HEK293 (cell line): ENCODE results near the gene USF3.

Source experiments
- CTCF ChIA-PET: fragments of 350-600 bp; formaldehyde crosslinking; extraction: SDS; loops from one replicate; lab custom pipeline; 2021; ENCODE audit warnings: antibody characterized with exemption; lab: Yijun Ruan, JAX
- POLR2A ChIA-PET: fragments of 300-600 bp; formaldehyde crosslinking; extraction: SDS; loops from one replicate; lab custom pipeline; 2020; ENCODE audit warnings: antibody characterized with exemption, inconsistent platforms; lab: Yijun Ruan, JAX
- H3K27ac ChIP-seq: fragments of 200-500 bp; sonication (Bioruptor generic); 2 replicates; pipeline ENCODE4 v1.5.1; 2014; ENCODE audit warnings: low read depth, low read length, control low read depth, inconsistent platforms; ENCODE audit errors: extremely low read depth
- H3K36me3 ChIP-seq, 2 experiments: fragments of 200-500 bp in 1 of 2; sonication (Bioruptor generic) in 1 of 2; 1 replicate in 1 of 2; 2 replicates in 1 of 2; pipeline ENCODE4 v1.5.1; 2014 to 2017; ENCODE audit warnings: inconsistent platforms in 2 of 2, low read length in 2 of 2; ENCODE audit not compliant: control insufficient read depth in 2 of 2, insufficient read depth in 1 of 2
- H3K4me1 ChIP-seq: fragments of 200-500 bp; sonication (Bioruptor generic); 2 replicates; pipeline ENCODE4 v1.5.1; 2014; ENCODE audit warnings: mild to moderate bottlenecking, low read length, inconsistent platforms; ENCODE audit not compliant: control insufficient read depth, insufficient read depth
- H3K4me3 ChIP-seq: 2 replicates; pipeline ENCODE4 v1.5.1; 2011; ENCODE audit warnings: low read depth, mild to moderate bottlenecking, control low read depth, low read length, moderate library complexity
- H3K9me3 ChIP-seq: fragments of 200-500 bp; sonication (Bioruptor generic); 2 replicates; pipeline ENCODE4 v1.5.1; 2014; ENCODE audit warnings: low read depth, low read length, inconsistent platforms; ENCODE audit not compliant: control insufficient read depth, insufficient read depth
- BCL6B ChIP-seq: fragments of 450-650 bp; formaldehyde crosslinking; IDR thresholded peaks from 2 replicates; pipeline ENCODE4 v1.5.1; 2017; ENCODE audit warnings: missing biosample characterization, missing genetic modification characterization
- HOXA7 ChIP-seq: sonication (generic); formaldehyde crosslinking; IDR thresholded peaks from 2 replicates; pipeline ENCODE4 v1.8.1; 2022; ENCODE audit warnings: missing genetic modification reagents, borderline replicate concordance
- OSR2 ChIP-seq: fragments of 450-650 bp; formaldehyde crosslinking; IDR thresholded peaks from 2 replicates; pipeline ENCODE4 v1.5.1; 2016; ENCODE audit warnings: missing biosample characterization, missing genetic modification characterization
- SCRT2 ChIP-seq: fragments of 450-650 bp; formaldehyde crosslinking; IDR thresholded peaks from 2 replicates; pipeline ENCODE4 v1.5.1; 2016; ENCODE audit warnings: missing biosample characterization, missing genetic modification characterization
- SP3 ChIP-seq: fragments of 450-650 bp; formaldehyde crosslinking; IDR thresholded peaks from 2 replicates; pipeline ENCODE4 v1.5.1; 2016; ENCODE audit warnings: missing biosample characterization, missing genetic modification characterization
- ZBTB26 ChIP-seq: fragments of 450-650 bp; formaldehyde crosslinking; optimal IDR thresholded peaks from 2 replicates; pipeline ENCODE3; 2016; ENCODE audit warnings: missing biosample characterization, mild to moderate bottlenecking, missing genetic modification characterization
- ZEB2 ChIP-seq: fragments of 450-650 bp; formaldehyde crosslinking; IDR thresholded peaks from 2 replicates; pipeline ENCODE4 v1.5.1; 2016; ENCODE audit warnings: missing biosample characterization, missing genetic modification characterization
- ZNF214 ChIP-seq: fragments of 450-650 bp; formaldehyde crosslinking; IDR thresholded peaks from 2 replicates; pipeline ENCODE4 v1.5.1; 2017; ENCODE audit warnings: missing biosample characterization, mild to moderate bottlenecking, missing genetic modification characterization, borderline replicate concordance
- ZNF266 ChIP-seq: fragments of 450-650 bp; formaldehyde crosslinking; IDR thresholded peaks from 2 replicates; pipeline ENCODE4 v1.5.1; 2016; ENCODE audit warnings: missing biosample characterization, missing genetic modification characterization, low read depth
- ZNF324 ChIP-seq: fragments of 450-650 bp; formaldehyde crosslinking; IDR thresholded peaks from 2 replicates; pipeline ENCODE4 v1.5.1; 2016; ENCODE audit warnings: missing biosample characterization, missing genetic modification characterization
- ZNF37A ChIP-seq: fragments of 450-650 bp; IDR thresholded peaks from 2 replicates; pipeline ENCODE4 v1.5.1; 2018; ENCODE audit warnings: missing biosample characterization, missing genetic modification characterization
- ZNF416 ChIP-seq: fragments of 450-650 bp; formaldehyde crosslinking; IDR thresholded peaks from 2 replicates; pipeline ENCODE4 v1.5.1; 2016; ENCODE audit warnings: missing biosample characterization, missing genetic modification characterization
- ZNF426 ChIP-seq: fragments of 450-650 bp; formaldehyde crosslinking; IDR thresholded peaks from 2 replicates; pipeline ENCODE4 v1.5.1; 2017; ENCODE audit warnings: missing biosample characterization, missing genetic modification characterization, mild to moderate bottlenecking, inconsistent platforms, moderate library complexity
- ZNF48 ChIP-seq: fragments of 450-650 bp; formaldehyde crosslinking; IDR thresholded peaks from 2 replicates; pipeline ENCODE4 v1.5.1; 2016; ENCODE audit warnings: missing biosample characterization, missing genetic modification characterization
- ZNF518A ChIP-seq: fragments of 450-650 bp; formaldehyde crosslinking; conservative IDR thresholded peaks from 2 replicates; pipeline ENCODE4 v1.5.1; 2016; ENCODE audit warnings: low read depth, missing biosample characterization, missing genetic modification characterization
- ZNF549 ChIP-seq: fragments of 450-650 bp; IDR thresholded peaks from 2 replicates; pipeline ENCODE4 v1.5.1; 2018; ENCODE audit warnings: missing biosample characterization, missing genetic modification characterization, mild to moderate bottlenecking, inconsistent platforms, moderate library complexity
- ZNF600 ChIP-seq: fragments of 450-650 bp; formaldehyde crosslinking; IDR thresholded peaks from 2 replicates; pipeline ENCODE4 v1.5.1; 2016; ENCODE audit warnings: missing biosample characterization, missing genetic modification characterization
- ZNF677 ChIP-seq: fragments of 450-650 bp; IDR thresholded peaks from 2 replicates; pipeline ENCODE4 v1.5.0; 2018; ENCODE audit warnings: missing biosample characterization, mild to moderate bottlenecking, missing genetic modification characterization, moderate library complexity
- ZNF785 ChIP-seq: fragments of 450-650 bp; formaldehyde crosslinking; IDR thresholded peaks from 2 replicates; pipeline ENCODE4 v1.5.1; 2016; ENCODE audit warnings: missing biosample characterization, missing genetic modification characterization
- ZNF791 ChIP-seq: fragments of 450-650 bp; formaldehyde crosslinking; IDR thresholded peaks from 2 replicates; pipeline ENCODE4 v1.5.1; 2016; ENCODE audit warnings: missing biosample characterization, missing genetic modification characterization
- ZNF837 ChIP-seq: fragments of 450-650 bp; formaldehyde crosslinking; IDR thresholded peaks from 2 replicates; pipeline ENCODE4 v1.5.1; 2016; ENCODE audit warnings: missing biosample characterization, missing genetic modification characterization
- ZSCAN23 ChIP-seq: fragments of 450-650 bp; formaldehyde crosslinking; IDR thresholded peaks from 2 replicates; pipeline ENCODE4 v1.5.1; 2016; ENCODE audit warnings: missing biosample characterization, missing genetic modification characterization
- TF ChIP-seq, protein P1 (sequence below): fragments of 450-650 bp; formaldehyde crosslinking; IDR thresholded peaks from 2 replicates; pipeline ENCODE4 v1.5.1; 2016; ENCODE audit warnings: missing biosample characterization, missing genetic modification characterization

The USF3 gene

DNA sequence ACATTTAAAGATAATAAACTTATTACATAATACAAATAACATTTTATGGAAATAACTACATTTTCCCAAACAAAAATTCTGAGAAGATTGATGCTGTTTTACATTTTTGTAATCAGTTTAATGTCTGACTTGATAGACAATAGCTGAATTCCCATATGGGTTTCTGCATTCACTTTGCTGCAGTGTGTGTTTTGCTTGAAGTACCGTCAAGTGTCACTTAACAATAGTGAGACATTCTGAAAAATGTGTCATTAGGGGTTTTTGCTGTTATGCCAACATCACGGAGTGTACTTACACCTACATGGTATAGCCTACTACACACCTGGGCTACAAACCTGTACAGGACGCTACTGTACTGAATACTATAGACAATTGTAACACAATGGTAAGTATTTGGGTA lies 57.5 kb downstream of the USF3 start:
- H3K9me3 ChIP-seq = no peaks in the 10 kb centered on the region
- H3K36me3 ChIP-seq = no peaks in the 10 kb centered on the region
- H3K4me3 ChIP-seq = no peak overlapping the region
- TF ChIP-seq ZNF677 = no peak
- TF ChIP-seq ZEB2 (tag by site-specific recombination) = no peak
- TF ChIP-seq ZNF600 (tag by site-specific recombination) = no peak
- TF ChIP-seq ZNF426 = no peak
- TF ChIP-seq ZNF791 (tag by site-specific recombination) = no peak
- no peak for TF ChIP-seq ZSCAN23
- no peak for TF ChIP-seq ZNF549 (tag by site-specific recombination)
- TF ChIP-seq HOXA7 (CRISPR knock-in tag) = no peak
- no peak for TF ChIP-seq ZNF416
- CTCF ChIA-PET = interaction anchor here (0.7 to 1.1 kb wide), 2 partner anchors 143 to 183 kb away, joined by 3 read pairs; no protein-coding TSS in a partner anchor
- no peaks in the 10 kb centered on the region for H3K4me1 ChIP-seq
- H3K27ac ChIP-seq = no peak overlapping the region
- POLR2A ChIA-PET = no interaction called here

DNA sequence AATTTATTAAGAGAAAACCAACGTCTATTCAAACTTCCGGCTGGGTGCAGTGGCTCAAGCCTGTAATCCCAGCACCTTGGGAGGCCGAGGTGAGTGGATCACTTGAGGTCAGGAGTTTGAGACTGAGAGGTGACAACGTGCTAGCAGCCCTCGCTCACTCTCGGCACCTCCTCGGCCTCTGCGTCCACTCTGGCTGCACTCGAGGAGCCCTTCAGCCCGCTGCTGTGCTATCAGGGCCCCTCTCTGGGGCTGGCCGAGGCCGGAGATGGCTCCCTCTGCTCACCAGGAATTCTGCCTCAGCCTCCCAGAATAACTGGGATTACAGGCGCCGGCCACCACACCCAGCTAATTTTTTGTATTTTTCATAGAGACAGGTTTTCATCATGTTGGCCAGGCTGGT lies 58.7 kb downstream of the USF3 start:
- CTCF ChIA-PET = no interaction called here
- no peak overlapping the region for H3K4me3 ChIP-seq

More for the DNA sequence above, 58.7 kb downstream of the USF3 start:
- Histone ChIP-seq H3K9me3 (no peaks in the 10 kb centered on the region), H3K36me3 (no peaks in the 10 kb centered on the region), H3K27ac (no peak overlapping the region)
- POLR2A ChIA-PET = no interaction called here
- TF ChIP-seq ZNF518A (tag by site-specific recombination) (no peak), ZNF48 (tag by site-specific recombination) (no peak), ZBTB26 (tag by site-specific recombination) (no peak), SCRT2 (tag by site-specific recombination) (no peak), ZNF791 (tag by site-specific recombination) (no peak), OSR2 (tag by site-specific recombination) (no peak), ZNF837 (no peak), BCL6B (tag by site-specific recombination) (no peak), ZNF266 (tag by site-specific recombination) (no peak), ZNF785 (tag by site-specific recombination) (no peak), ZNF214 (no peak), ZNF37A (tag by site-specific recombination) (no peak), SP3 (tag by site-specific recombination) (no peak), ZNF324 (tag by site-specific recombination) (no peak)
- TF ChIP-seq, protein P1, sequence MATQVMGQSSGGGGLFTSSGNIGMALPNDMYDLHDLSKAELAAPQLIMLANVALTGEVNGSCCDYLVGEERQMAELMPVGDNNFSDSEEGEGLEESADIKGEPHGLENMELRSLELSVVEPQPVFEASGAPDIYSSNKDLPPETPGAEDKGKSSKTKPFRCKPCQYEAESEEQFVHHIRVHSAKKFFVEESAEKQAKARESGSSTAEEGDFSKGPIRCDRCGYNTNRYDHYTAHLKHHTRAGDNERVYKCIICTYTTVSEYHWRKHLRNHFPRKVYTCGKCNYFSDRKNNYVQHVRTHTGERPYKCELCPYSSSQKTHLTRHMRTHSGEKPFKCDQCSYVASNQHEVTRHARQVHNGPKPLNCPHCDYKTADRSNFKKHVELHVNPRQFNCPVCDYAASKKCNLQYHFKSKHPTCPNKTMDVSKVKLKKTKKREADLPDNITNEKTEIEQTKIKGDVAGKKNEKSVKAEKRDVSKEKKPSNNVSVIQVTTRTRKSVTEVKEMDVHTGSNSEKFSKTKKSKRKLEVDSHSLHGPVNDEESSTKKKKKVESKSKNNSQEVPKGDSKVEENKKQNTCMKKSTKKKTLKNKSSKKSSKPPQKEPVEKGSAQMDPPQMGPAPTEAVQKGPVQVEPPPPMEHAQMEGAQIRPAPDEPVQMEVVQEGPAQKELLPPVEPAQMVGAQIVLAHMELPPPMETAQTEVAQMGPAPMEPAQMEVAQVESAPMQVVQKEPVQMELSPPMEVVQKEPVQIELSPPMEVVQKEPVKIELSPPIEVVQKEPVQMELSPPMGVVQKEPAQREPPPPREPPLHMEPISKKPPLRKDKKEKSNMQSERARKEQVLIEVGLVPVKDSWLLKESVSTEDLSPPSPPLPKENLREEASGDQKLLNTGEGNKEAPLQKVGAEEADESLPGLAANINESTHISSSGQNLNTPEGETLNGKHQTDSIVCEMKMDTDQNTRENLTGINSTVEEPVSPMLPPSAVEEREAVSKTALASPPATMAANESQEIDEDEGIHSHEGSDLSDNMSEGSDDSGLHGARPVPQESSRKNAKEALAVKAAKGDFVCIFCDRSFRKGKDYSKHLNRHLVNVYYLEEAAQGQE = no peak
- TF ChIP-seq, all 188 proteins: peak for 0
- no peaks in the 10 kb centered on the region for H3K4me1 ChIP-seq
